NCI-H82 treated with DMSO at 0.1 percent for 48 hours (cell line): Measurements from ENCODE around the gene TEAD1.
A peak's percentile ranks its signal among the peaks of the same experiment; 100 is the strongest.

ENCODE experiments used
- DNase-seq: peaks from one replicate; lab custom pipeline; 2025; ENCODE audit not compliant: unreplicated experiment; lab: John Stamatoyannopoulos, UW

The TEAD1 gene

DNA sequence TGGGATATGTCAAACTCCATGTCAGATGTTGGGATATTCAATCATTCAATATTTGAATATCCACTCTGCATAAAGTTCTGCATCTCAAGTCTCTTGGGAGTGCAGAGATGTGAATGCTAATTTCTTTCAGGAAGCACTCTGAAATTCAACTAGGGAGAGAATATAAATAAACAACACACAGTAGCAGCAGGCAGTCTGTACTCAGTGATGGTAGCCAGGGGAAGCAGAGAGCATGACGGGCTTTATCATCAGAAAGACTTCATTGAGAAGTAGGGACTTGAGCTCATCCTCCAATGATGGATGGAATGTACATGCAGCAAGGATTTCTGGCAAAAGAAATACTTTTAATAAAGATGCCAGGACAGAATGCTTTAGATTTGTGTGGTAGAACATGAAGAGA, 9.8 kb upstream of the TEAD1 start:
- DNase-seq: no peak

DNA sequence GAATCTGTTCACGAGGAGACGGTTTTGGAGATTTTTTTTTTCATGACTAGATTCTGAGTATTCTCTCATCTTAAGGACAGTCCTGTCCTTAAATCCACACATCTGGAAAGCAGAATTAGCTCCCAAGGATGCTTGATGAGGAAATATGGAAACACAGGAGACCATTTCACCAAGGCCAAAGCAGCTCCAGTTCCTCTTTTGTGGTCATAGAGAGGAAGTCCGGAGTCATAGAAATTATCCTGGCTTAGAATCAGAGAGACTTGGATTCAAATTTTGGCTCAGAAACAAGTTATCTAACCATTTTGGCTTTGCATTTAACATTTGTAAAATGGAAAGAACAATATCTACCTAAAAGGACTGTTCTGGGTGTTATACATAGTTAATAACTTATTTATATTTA, 7.3 kb upstream of the TEAD1 start:
- no peak for DNase-seq

- no peak for DNase-seq
These were observed 6.6 kb upstream of the TEAD1 start for GRCh38 chr11:12667646-12668045.

DNA sequence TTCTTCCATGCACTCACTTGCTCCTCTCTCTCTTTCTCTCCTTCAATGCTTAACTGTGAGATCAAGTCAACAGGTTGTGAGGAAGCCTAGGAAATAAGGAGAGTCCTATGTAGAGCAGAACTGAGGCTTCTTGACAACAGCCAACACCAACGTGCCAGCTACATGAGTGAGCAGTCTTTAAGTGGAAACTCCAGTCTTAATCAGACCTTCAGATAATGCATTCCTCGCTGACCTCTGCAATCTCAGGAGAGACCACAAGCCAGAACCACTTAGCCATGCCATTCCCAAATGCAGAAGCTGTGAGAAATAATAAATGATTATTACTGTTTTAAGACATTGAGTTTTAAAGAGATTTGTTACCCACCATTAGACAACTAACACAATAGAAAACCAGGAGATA, 6.1 kb upstream of the TEAD1 start:
- no peak for DNase-seq

DNA sequence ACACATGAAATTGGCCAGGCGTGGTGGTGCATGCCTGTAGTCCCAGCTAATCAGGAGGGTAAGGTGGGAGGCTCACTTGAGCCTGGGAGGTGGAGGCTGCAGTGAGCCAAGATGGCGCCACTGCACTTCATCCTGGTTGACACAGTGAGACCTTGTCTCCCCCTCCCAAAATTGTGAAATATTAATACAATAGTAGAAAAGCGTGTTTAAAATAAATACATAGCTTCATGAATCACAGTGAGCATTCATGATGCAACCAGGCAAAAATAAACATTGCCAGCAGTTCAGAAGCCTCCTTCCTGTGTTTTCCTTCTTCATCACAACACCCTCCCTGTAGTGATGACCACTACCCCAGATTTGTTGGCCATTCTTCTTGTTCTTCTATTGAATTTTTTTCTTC, 4.3 kb upstream of the TEAD1 start:
- no peak for DNase-seq

DNA sequence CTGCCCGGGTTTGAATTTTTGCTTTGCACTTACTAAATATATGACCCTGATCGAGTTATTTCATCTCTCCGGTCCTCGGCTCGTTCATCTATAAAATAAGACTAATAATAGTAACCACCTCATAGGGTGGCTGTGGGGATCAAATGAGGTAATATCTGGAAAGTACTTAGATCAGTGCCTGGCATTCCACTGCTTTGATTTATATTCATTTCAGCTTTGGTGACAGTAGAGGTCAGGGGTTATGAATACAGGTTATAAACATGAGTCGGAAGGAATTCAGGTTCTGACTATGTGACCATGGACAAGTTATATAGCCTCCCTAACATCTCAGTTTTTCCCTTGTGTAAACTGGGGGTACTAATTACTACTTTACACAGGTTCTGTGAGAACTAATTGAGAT, 2.9 kb upstream of the TEAD1 start:
- DNase-seq: no peak

- no peak for DNase-seq
These were observed 659 bp upstream of the TEAD1 start for GRCh38 chr11:12673601-12673923.

GRCh38 chr11:12674571-12674935, 332 bp downstream of the TEAD1 start:
- DNase-seq: no peak

GRCh38 chr11:12674936-12675696, 895 bp downstream of the TEAD1 start:
- DNase-seq: no peak

GRCh38 chr11:12675951-12676711, 1.9 kb downstream of the TEAD1 start:
- DNase-seq: peak; percentile 19

DNA sequence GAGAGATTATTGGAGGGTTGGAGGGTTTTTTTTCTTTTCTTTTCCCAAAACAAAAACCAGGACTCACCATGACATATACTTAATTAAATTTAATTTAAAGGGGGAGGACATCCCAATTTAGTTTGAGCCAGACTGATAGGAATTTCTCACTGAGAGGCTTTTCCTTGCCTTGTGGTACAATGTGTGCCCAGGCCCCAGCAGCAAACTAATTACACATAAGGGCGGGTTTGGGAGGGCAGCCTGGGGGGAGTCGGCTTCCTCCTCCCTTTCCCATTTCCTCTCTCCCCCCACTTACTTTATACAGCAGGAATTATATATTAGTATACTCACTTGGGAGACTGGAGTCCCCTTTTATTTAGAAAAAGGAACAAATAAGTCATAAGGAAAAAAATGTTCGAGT, 2.9 kb downstream of the TEAD1 start:
- peak; percentile 18 for DNase-seq

DNA sequence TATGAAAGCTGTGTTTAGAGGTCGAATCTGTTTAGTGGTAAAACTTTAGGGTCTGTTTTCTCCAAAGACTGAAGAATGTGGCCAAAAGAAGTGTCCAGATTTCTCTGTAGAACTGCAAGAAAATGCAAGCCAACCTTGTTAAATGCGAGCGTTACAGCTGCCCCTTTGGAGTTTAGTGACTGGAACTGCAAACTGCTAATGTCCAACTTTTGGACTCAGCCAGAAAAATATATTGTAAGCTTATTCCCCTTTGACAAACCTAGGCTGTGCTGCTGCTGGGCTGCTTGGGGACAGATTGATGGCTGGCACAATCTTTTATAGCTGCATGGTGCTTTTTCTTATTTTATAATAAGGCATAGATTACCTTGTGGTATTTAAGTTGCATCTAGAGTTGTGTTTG, 3.9 kb downstream of the TEAD1 start:
- no peak for DNase-seq

GRCh38 chr11:12678991-12679390, 4.8 kb downstream of the TEAD1 start:
- DNase-seq: no peak

DNA sequence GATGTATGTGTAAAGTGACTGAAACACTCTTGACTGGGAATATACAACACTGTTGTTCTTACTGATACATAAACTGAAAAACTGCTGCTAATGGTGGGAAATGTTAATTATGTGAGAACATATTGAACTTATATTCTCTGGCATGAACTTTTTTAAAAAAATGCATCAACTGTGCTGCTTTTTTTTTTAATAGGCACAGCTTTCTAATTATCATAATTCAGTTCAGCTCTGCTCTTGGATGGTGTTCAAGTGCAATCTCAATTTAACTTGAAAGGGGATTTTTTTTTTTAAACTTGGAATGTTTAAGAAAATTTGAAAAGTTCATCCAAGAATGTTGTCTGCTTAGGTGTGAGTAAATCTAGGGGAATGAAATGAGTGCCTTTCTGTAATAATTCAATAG, 5.2 kb downstream of the TEAD1 start:
- DNase-seq: no peak

DNA sequence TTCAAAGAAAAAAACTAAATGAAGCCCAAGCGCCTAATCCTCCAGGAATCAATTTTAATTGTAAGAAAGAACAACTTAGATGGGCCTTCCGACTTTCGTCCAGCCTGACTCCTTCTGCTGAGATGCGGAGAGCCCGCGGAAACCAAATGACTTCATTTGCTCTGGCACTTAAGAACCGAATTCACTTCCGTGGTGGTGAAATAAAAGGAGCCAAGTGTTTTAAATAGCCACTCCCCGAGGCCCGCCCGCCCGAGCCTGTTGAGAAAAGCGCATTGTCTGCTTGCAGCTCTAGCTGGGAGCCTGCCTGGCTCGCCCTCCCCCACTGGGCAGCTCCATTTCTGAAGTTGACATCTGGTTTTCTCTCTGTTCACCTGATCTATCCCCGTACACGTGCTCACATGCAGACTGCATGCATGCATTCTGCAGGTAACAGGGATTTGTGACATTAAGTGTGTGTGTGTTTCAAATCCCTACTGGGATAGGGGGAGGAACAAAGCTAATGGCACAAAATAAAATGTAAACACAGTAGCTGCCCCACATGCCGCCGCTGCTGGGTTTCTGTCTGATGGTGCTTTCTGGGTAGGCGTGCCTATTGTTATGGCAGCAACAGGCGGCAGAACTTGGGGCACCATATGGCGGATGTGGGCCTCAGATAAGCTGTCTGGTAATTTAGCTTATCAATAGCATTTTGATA, 6.2 kb downstream of the TEAD1 start:
- DNase-seq: peak; percentile 78

DNA sequence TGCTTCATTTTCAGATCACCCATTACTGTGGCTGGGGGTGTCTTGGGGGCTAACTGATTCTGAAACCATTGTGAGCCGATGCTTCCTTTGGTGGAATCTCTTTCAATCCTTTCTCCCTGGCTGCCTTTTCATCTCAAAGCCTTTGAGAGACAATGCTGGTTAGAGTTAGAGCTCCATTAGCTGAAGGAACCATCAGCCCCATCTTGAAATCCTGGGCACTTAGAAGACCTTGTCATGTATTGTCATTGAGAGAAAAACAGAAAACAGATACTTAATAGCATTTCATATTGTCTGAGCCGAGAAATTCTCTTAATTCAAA, 6.7 kb downstream of the TEAD1 start:
- DNase-seq: no peak

- no peak for DNase-seq
These were observed 7.2 kb downstream of the TEAD1 start for GRCh38 chr11:12681466-12681865.

GRCh38 chr11:12682288-12682687, 8.1 kb downstream of the TEAD1 start:
- DNase-seq: no peak

- no peak for DNase-seq
These were observed 8.7 kb downstream of the TEAD1 start for GRCh38 chr11:12682737-12683500.

GRCh38 chr11:12683874-12684273, 9.7 kb downstream of the TEAD1 start:
- DNase-seq: no peak

DNA sequence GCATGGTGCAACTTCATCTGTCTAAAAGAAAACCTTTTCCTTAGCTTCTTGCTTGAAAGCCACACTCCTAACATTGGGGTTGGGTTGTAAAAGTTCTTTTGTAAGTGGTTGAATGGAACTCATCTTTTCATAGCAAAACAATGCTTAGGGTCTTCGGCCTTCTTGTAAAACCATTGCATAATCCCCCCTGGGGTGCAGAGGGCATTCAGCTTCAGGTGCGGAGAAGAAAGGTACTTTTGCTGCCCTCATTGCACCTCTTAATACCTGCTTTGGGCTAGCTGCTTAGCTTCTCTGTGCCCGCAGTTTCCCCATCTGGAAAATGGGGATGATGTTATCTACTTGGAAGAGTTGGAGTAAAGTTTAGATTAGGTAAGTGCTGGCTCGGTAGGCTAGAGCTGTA, 10.1 kb downstream of the TEAD1 start:
- no peak for DNase-seq

DNA sequence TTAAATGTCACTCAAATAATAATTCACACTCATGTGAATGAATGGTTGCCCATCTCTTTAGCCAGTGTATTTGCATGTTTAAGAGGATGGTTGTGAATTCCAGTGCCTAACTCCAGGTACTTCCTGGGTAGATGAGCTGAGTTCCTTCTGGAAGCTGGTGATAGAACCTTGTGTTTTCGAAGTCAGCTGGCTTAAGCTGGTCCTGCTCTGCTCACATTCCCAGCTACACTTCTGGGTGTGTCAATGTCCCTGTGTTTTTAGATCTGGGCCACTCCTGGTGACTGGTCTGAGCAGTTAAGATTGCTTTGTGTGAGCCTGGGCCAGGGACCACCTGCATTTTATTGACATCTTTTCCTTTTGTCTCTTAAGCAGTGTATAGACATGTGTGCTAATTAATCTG, 10.6 kb downstream of the TEAD1 start:
- no peak for DNase-seq
